GM21576 (cell line): ENCODE data around the gene BRPF1.

Source experiments
- ATAC-seq: cut with Tn5 transposase; IDR thresholded peaks from one replicate; pipeline ENCODE4 v1.9.1; 2021; ENCODE audit warnings: mild to moderate bottlenecking, moderate library complexity; ENCODE audit not compliant: unreplicated experiment

Gene BRPF1

DNA sequence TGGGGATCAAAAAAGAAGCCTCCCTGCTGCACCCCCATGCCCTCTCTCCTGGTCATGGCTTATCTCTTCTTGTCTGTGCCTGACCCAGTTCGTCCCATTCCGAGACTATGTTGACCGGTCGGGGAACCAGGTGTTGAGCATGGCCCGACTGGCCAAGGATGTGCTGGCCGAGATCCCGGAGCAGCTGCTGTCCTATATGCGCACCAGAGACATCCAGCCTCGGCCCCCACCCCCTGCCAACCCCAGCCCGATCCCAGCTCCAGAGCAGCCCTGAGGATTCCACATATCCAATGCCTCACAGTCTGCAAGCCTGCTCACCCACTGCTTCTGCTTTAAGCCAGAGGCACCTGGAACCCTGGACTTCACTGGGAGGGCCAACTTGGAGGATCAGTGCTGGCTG lies 2.1 kb upstream of the BRPF1 start:
- ATAC-seq: no peak

DNA sequence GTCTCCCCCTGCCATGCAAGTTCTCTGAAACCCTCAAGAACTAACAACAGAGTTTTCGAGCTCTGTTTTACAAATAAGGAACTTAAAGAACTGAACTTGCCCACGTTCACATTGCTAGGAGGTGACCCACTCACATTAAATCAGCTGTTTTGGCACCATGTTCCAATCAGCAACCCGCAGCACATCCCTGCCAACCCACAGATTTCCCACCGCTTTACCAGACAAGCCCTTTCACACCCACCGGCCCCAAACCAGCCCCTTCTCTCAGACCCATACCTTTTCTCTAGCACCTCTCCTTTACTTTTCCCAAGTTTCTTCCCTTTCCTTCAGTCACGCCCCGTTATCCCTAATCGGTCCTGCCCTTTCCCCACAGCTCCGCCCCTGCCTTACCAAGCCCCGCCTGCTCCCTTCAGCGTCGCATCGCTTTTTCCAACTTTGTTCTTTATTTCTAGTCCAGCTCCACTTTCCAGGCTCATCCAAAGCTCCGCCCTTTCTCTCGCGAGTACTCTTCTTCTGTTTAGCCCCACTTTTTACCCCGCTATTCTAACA lies 804 bp upstream of the BRPF1 start:
- ATAC-seq: peak; percentile 38

DNA sequence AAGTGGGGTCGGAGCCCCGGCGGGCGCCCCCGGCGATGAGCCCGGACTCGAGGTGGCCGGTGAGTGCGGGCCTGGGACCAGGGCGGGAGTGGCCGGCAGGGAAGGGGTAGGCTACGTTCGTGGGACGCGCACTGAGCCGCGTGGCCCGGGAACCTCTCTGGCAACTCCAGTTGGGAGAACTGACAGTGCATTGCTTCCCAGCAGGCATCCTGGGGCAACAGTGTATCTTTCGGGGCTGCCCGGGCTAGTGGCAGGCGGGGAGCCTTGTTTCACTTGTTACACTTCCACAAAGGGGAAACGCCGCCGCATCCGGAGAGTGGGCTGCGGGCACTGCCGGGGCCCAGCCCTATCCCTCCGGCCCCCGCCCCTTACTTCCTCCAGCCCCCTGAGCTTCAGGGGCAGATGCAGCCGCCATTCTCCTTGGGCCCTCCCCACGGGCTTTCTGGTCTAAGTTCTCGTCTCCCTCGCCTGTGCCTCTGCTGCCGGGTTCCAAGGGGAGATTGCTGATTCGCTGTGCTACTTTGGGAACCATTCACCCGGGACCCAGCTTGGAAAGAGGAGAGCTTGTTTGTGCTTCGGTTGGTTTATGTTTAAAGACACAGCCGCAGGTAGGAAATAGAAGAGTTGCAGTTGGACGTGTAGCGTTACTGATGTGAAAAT lies 675 bp downstream of the BRPF1 start:
- ATAC-seq: no peak

DNA sequence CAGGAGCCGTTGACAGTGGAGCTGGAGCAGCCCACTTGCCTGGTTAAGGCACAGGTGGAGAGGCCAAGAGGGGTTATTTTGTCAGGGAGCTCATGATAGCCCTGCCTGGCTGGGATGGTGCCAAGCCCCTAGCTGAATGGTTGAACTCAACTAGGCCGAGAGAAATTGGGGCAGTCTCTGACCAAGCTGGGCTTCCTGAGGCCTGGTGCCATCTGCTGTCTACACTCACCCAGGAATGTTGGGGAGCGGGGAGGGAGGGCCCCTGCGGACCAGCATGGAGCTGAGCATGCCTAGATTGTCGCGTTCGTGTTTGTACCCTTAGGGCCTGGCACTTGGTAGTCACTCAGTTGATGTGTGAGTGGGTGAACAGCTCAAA lies 1.2 kb downstream of the BRPF1 start:
- no peak for ATAC-seq

DNA sequence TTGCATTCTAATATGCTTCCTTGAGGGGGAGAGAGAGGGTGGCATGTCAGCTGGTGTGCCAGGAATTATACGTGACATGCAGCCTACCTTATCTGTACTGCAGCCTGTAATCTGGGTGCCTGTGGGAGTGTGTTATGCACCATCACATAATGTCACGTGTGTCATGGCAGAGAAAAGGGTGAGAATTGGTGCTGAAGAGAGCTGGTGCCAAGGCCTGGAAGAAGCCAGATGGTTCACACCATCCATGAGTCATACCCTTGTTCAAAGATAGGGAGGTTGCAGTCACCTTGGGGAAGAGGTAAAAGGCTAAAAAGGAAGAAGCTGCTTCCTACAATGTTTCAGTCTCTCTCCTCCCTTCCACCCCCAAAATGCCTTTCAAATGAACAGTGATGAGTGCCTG lies 5.3 kb downstream of the BRPF1 start:
- no peak for ATAC-seq

DNA sequence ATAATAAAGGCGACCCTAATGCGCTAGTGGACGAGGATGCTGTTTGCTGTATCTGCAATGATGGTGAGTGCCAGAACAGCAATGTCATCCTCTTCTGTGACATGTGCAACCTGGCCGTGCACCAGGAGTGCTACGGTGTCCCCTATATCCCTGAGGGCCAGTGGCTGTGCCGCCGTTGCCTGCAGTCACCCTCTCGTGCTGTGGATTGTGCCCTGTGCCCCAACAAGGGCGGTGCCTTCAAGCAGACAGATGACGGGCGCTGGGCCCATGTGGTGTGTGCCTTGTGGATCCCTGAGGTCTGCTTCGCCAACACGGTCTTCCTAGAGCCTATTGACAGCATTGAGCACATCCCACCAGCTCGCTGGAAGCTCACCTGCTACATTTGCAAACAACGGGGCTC lies 7.6 kb downstream of the BRPF1 start:
- no peak for ATAC-seq

DNA sequence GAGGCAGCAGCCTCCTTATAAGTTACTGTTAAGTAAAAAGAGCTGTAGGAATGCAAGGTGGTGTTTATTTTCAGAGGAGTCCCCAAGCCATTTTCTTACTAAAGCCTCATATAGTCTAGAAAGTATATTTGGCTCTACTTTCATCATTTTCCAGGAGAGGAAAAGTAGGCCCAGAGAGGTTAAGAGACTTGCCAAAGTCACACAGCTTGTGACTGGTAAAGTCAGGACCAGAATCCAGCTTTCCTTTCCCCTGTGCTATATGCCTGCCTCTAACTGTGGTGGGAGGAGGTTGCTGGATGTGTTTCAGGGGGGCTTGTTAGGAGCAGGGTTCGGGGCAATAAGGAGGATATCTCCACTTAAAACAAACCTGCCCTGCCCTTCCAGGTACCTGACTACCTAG lies 11.0 kb downstream of the BRPF1 start:
- no peak for ATAC-seq

DNA sequence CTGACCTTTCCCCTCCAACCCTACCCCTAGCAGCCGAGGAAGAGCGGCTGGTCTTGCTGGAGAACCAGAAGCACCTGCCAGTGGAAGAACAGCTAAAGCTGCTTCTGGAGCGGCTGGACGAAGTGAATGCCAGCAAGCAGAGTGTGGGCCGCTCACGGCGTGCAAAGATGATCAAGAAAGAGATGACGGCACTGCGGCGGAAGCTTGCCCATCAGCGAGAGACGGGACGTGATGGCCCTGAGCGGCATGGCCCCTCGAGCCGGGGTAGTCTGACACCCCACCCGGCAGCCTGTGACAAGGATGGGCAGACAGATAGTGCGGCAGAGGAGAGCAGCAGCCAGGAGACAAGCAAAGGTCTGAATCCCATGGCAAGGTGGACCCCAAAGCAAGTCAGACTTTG lies 12.0 kb downstream of the BRPF1 start:
- ATAC-seq: no peak

DNA sequence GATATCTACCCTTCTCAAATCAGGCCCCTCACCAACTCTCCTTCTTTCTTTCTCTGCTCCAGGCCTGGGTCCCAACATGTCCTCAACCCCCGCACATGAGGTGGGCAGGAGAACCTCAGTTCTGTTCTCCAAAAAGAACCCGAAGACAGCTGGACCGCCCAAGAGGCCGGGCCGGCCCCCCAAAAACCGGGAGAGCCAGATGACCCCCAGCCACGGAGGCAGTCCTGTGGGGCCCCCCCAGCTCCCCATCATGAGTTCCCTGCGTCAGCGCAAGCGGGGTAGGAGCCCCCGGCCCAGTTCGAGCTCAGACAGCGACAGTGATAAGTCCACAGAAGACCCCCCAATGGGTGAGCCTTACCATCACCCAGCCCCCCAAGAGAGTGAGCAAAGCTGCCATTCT lies 12.6 kb downstream of the BRPF1 start:
- ATAC-seq: no peak

DNA sequence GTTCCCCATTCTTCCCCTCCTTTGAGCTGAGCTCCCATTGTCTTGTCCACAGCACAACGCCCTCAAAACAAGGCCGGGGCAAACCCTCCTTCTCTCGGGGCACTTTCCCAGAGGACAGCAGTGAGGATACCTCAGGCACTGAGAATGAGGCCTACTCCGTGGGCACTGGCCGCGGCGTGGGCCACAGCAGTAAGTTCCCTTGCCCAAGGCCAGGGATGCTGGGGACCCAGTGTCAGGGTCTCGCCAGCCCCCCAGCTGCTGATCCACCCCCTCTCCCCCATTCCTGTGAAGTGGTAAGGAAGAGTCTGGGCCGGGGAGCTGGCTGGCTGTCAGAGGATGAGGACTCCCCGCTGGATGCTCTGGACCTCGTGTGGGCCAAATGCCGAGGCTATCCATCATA lies 14.0 kb downstream of the BRPF1 start:
- no peak for ATAC-seq

GRCh38 chr3:9746330-9746729 lies 14.8 kb downstream of the BRPF1 start:
- ATAC-seq: no peak

DNA sequence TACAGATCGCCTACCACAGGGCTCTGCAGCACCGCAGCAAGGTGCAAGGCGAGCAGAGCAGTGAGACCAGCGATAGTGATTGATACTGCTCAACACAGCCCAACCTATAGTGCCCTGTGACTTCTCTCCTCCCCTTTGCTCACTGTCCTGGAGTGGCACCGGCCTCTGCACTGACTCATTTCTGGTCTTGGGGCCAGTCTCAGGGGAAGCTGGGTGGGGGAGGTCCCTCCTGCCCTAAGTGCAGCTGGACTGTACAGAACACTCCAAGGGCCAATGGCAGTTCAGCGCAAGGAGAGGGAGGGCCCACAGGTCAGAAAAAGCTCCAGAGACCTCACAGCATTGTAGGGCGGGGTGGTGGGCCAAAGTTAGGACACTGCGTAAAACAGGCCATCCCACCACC lies 15.7 kb downstream of the BRPF1 start:
- ATAC-seq: no peak

DNA sequence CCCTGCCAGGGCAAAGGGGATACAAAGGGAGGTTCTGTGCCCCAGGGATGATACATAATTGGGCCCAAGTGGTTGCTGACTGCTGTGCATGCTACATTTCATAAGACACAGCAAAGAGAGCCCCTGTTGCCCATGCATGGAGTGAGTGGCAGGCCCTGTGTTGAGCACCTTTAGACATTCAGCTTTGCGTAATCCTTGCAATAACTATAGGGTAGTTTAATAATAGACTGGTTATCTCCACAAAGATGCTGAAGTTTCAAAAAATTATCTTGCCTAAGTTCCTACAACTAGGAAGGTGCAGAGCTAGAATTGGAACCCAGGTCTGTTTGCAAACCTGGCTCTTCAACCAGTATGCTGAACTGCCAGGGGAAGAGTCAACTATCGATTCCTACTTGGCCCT lies 16.5 kb downstream of the BRPF1 start:
- ATAC-seq: no peak

GRCh38 chr3:9749296-9749644 lies 17.7 kb downstream of the BRPF1 start:
- ATAC-seq: no peak

DNA sequence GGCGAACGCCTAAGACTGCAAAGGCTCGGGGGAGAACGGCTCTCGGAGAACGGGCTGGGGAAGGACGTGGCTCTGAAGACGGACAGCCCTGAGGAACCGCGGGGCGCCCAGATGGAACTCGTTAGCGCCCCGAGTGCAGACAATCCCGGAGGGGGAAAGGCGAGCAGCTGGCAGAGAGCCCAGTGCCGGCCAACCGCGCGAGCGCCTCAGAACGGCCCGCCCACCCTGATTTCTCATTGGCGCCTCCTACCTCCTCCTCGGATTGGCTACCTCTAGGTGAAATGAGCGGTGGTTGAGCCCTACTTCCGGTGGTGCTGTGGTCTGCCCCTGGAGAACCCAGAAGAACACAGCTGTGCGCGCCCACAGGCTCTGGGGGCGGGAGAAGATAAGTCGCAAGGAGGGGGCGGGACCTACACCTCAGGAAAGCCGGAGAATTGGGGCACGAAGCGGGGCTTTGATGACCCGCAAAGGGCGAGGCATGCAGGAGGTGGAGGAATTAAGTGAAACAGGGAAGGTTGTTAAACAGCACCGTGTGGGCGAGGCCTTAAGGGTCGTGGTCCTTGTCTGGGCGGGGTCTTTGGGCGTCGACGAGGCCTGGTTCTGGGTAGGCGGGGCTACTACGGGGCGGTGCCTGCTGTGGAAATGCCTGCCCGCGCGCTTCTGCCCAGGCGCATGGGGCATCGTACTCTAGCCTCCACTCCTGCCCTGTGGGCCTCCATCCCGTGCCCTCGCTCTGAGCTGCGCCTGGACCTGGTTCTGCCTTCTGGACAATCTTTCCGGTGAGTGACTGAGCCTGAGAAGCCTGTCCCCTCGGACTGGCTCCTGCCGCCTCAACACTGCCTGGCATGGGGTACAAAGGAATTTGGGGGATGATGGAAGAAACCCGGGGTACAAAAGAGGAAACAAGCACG lies 18.4 kb downstream of the BRPF1 start, which contains the start of gene OGG1:
Gene OGG1, plus strand, starts transcription at position 308 of the 911 bp plus-strand sequence. Its CDS starts 335 bp downstream, at position 643.
- ATAC-seq: peak; percentile 87

- ATAC-seq: no peak
These were observed 19.2 kb downstream of the BRPF1 start for GRCh38 chr3:9750556-9751411.

DNA sequence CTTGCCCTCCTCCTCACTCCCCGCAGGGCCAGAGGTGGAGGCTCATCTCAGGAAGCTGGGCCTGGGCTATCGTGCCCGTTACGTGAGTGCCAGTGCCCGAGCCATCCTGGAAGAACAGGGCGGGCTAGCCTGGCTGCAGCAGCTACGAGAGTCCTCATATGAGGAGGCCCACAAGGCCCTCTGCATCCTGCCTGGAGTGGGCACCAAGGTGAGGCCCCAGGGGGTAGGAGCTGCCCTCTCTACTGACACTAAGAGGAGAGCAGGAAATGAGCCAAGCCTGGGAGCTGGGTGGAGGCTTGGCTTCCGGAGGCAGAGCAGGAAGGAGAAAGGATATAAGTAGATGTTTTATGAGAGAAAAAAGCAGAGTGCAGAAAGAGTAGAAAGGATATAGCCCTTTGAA lies 23.1 kb downstream of the BRPF1 start:
- ATAC-seq: no peak

DNA sequence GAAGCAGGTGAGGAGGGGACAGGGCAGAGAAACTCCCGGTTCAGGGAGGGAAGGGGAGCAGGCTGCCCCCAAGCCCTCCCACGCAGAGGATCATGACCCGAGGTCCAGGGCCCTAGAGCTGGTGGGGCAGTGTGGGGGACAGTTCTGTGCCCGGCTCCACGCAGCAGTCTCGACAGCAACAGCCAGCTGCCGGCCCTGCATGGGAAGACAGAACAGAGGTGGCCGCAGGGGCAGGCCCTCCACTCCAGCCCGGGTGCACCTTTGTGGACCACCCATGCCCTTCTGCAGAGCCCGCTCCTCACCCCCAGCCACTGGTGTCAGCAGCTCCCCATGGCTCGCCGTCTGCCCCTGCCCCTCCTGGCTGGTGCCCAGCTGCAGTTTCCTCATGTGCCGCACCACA lies 25.9 kb downstream of the BRPF1 start:
- no peak for ATAC-seq

DNA sequence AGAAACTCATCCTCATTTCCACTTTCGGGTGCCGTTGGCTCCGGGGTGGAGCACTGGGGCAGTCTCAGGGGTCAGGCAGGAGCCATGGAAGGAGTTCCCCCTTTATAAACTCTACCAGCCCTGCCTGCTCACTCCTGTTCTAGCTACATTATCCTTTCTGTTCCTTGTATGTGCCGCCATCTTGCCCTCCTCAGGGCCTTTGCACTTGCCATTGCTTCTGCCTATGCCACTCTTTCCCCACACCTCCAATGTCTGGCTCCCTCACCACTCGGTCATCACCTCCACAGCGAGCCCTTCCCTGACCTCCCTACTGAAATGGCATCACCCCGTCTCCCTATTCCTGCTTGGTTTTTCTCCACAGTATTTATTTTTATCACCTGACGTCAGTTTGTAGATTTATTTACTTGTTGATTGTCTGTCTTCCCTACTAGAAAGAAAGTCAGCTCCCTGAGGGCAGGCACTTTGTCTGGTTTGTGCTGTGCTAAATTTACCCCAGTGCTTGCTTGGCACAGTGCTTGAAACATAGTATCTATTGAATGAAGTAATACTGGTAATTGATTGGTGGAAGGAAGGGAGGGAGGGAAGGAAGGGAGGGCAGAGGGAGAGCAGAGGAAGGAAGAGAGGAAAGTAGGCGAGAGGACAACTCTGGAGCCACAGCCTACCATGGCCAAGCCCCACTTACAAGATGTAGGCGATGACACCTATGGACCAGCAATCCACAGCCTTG lies 29.4 kb downstream of the BRPF1 start:
- no peak for ATAC-seq

GRCh38 chr3:9761919-9762318 lies 30.4 kb downstream of the BRPF1 start:
- no peak for ATAC-seq

DNA sequence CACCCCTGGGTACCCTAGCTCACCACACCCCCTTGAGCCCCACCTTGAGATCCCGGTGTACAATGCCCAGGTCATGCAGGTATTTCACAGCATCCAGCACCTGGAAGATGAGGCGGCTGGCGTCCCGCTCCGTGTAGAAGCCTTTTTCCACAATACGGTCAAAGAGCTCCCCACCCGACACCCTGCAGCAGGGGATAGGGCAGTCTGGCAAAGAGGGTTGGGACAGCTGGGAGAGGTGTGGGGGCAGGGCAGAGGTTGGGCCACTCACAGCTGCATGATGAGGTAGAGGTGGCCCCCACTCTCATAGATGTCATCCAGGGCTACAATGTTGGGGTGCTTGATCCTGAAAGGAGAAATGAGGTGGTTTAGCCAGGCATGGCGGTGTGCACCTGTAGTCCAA lies 31.3 kb downstream of the BRPF1 start:
- no peak for ATAC-seq
